ENCODE data around the gene NSG2.
"Not testable (repeated sequence)": the region's sequence is repeated elsewhere in the genome, so short reads cannot be mapped to it uniquely, and the experiment has no call there.

Gene NSG2

GRCh38 chr5:174098694-174099093, 53.2 kb downstream of the NSG2 start:
- DNase-seq (ENCODE audit: extremely low read depth in 1 of 2, low read depth in 1 of 2) = no peak

GRCh38 chr5:174100490-174100889, 55.0 kb downstream of the NSG2 start:
- no peak for DNase-seq (ENCODE audit: extremely low read depth in 1 of 2, low read depth in 1 of 2)

GRCh38 chr5:174101195-174101730, 55.8 kb downstream of the NSG2 start:
- DNase-seq (ENCODE audit: extremely low read depth in 1 of 2, low read depth in 1 of 2) = no peak

GRCh38 chr5:174102574-174102973, 57.1 kb downstream of the NSG2 start:
- DNase-seq (ENCODE audit: extremely low read depth in 1 of 2, low read depth in 1 of 2) = not testable (repeated sequence)

GRCh38 chr5:174106997-174107655, 61.6 kb downstream of the NSG2 start:
- DNase-seq (ENCODE audit: extremely low read depth in 1 of 2, low read depth in 1 of 2) = no peak

- DNase-seq (ENCODE audit: extremely low read depth in 1 of 2, low read depth in 1 of 2) = no peak
These were observed 63.2 kb downstream of the NSG2 start for GRCh38 chr5:174108745-174109144.

- DNase-seq (ENCODE audit: extremely low read depth in 1 of 2, low read depth in 1 of 2) = no peak
These were observed 64.3 kb downstream of the NSG2 start for GRCh38 chr5:174109698-174110260.

GRCh38 chr5:174110310-174110709, 64.8 kb downstream of the NSG2 start:
- no peak for DNase-seq (ENCODE audit: extremely low read depth in 1 of 2, low read depth in 1 of 2)

- no peak for DNase-seq (ENCODE audit: extremely low read depth in 1 of 2, low read depth in 1 of 2)
These were observed 65.9 kb downstream of the NSG2 start for GRCh38 chr5:174111287-174111973.

- DNase-seq (ENCODE audit: extremely low read depth in 1 of 2, low read depth in 1 of 2) = no peak
These were observed 69.7 kb downstream of the NSG2 start for GRCh38 chr5:174115226-174115625.

GRCh38 chr5:174118823-174119467, 73.4 kb downstream of the NSG2 start:
- no peak for DNase-seq (ENCODE audit: extremely low read depth in 1 of 2, low read depth in 1 of 2)

- no peak for DNase-seq (ENCODE audit: extremely low read depth in 1 of 2, low read depth in 1 of 2)
These were observed 74.0 kb downstream of the NSG2 start for GRCh38 chr5:174119468-174119881.

GRCh38 chr5:174120401-174121005, 75.0 kb downstream of the NSG2 start:
- DNase-seq (ENCODE audit: extremely low read depth in 1 of 2, low read depth in 1 of 2) = no peak

- DNase-seq (ENCODE audit: extremely low read depth in 1 of 2, low read depth in 1 of 2) = no peak
These were observed 89.0 kb downstream of the NSG2 start for GRCh38 chr5:174134545-174134944.

- no peak for DNase-seq (ENCODE audit: extremely low read depth in 1 of 2, low read depth in 1 of 2)
These were observed 94.1 kb downstream of the NSG2 start for GRCh38 chr5:174139623-174140022.

GRCh38 chr5:174140452-174141020, 95.0 kb downstream of the NSG2 start:
- DNase-seq (ENCODE audit: extremely low read depth in 1 of 2, low read depth in 1 of 2) = no peak

- no peak for DNase-seq (ENCODE audit: extremely low read depth in 1 of 2, low read depth in 1 of 2)
These were observed 95.9 kb downstream of the NSG2 start for GRCh38 chr5:174141398-174141797.

GRCh38 chr5:174145091-174145490, 99.6 kb downstream of the NSG2 start:
- no peak for DNase-seq (ENCODE audit: extremely low read depth in 1 of 2, low read depth in 1 of 2)

- peak in 1 of 2 donors; percentile 22 for DNase-seq (ENCODE audit: extremely low read depth in 1 of 2, low read depth in 1 of 2)
These were observed 100.3 kb downstream of the NSG2 start for GRCh38 chr5:174145821-174146220.

- no peak for DNase-seq (ENCODE audit: extremely low read depth in 1 of 2, low read depth in 1 of 2)
These were observed 101.0 kb downstream of the NSG2 start for GRCh38 chr5:174146556-174146955.

GRCh38 chr5:174147012-174147411, 101.5 kb downstream of the NSG2 start:
- not testable (repeated sequence) for DNase-seq (ENCODE audit: extremely low read depth in 1 of 2, low read depth in 1 of 2)
